OCI-LY7 (cell line): ENCODE results near the gene MCM7. TPM values are rescaled to one million over a fixed set of nuclear protein-coding genes. Genes with fewer than 3 reads are reported as not detected.
A peak's percentile ranks its signal among the peaks of the same experiment; 100 is the strongest.

Source experiments
- BruUV-seq: library from RNA; stranded (reverse); fragments of 400-500 nt; replicated peaks from 2 replicates; lab custom pipeline; 2021; lab: Mats Ljungman, UMichigan
- CTCF ChIA-PET: fragments of 300-600 bp; sonication (Branson Sonifier 250); formaldehyde crosslinking; loops from one replicate; lab custom pipeline; 2022; ENCODE audit warnings: antibody characterized with exemption; ENCODE audit not compliant: unreplicated experiment; lab: Charles Lee
- POLR2A ChIA-PET: fragments of 300-600 bp; sonication (Branson Sonifier 250); formaldehyde crosslinking; loops from one replicate; lab custom pipeline; 2022; ENCODE audit warnings: antibody characterized with exemption; lab: Charles Lee
- DNase-seq: peaks from one replicate; pipeline ENCODE4 v3.0.0-alpha.2; 2015; ENCODE audit warnings: low spot score
- H2AFZ ChIP-seq: fragments of 200-600 bp; sonication (generic), shearing (Covaris generic); 2 replicates; pipeline ENCODE4 v1.6.1; 2014; ENCODE audit warnings: mild to moderate bottlenecking, antibody characterized with exemption, low read length, moderate library complexity
- H3K27ac ChIP-seq: fragments of 200-600 bp; sonication (generic); 2 replicates; pipeline ENCODE4 v1.5.1; 2014; ENCODE audit warnings: mixed run types, low read depth, mild to moderate bottlenecking, moderate library complexity, low read length, inconsistent platforms; ENCODE audit not compliant: poor library complexity, severe bottlenecking
- H3K36me3 ChIP-seq: fragments of 200-600 bp; sonication (generic); 2 replicates; pipeline ENCODE4 v1.6.1; 2014; ENCODE audit warnings: mild to moderate bottlenecking, antibody characterized with exemption, low read length, moderate library complexity, mixed read lengths; ENCODE audit not compliant: insufficient read depth
- H3K4me1 ChIP-seq: fragments of 200-600 bp; sonication (generic); 2 replicates; pipeline ENCODE4 v1.5.1; 2014; ENCODE audit warnings: mild to moderate bottlenecking, low read length; ENCODE audit not compliant: insufficient read depth, poor library complexity, severe bottlenecking
- H3K4me2 ChIP-seq: fragments of 200-600 bp; sonication (generic); 2 replicates; pipeline ENCODE4 v1.6.1; 2014; ENCODE audit warnings: mild to moderate bottlenecking, low read length
- H3K4me3 ChIP-seq: fragments of 200-600 bp; sonication (generic); 2 replicates; pipeline ENCODE4 v1.5.1; 2014; ENCODE audit warnings: mild to moderate bottlenecking, low read depth, low read length; ENCODE audit not compliant: poor library complexity, severe bottlenecking
- H3K79me2 ChIP-seq: fragments of 200-600 bp; sonication (generic); 2 replicates; pipeline ENCODE4 v1.6.1; 2016; ENCODE audit warnings: low read depth, mild to moderate bottlenecking, low read length, moderate library complexity, mixed read lengths; ENCODE audit not compliant: insufficient read depth
- H3K9me2 ChIP-seq: fragments of 200-600 bp; sonication (generic); 2 replicates; pipeline ENCODE4 v1.6.1; 2016; ENCODE audit warnings: mild to moderate bottlenecking, low read length, mixed read lengths; ENCODE audit not compliant: insufficient read depth
- H3K9me3 ChIP-seq: fragments of 200-600 bp; sonication (generic); 2 replicates; pipeline ENCODE4 v1.6.1; 2014; ENCODE audit warnings: mild to moderate bottlenecking, mixed run types, low read length, mixed read lengths
- H4K20me1 ChIP-seq: fragments of 200-600 bp; sonication (generic); 2 replicates; pipeline ENCODE4 v1.6.1; 2014; ENCODE audit warnings: mild to moderate bottlenecking, antibody characterized with exemption, low read length, moderate library complexity, mixed read lengths; ENCODE audit not compliant: insufficient read depth
- CTCF ChIP-seq: fragments of 200-600 bp; sonication (generic); conservative IDR thresholded peaks from 2 replicates; pipeline ENCODE4 v1.5.1; 2014; ENCODE audit warnings: mild to moderate bottlenecking, antibody characterized with exemption, low read length, moderate library complexity, mixed read lengths
- EZH2phosphoT487 ChIP-seq: fragments of 200-600 bp; sonication (generic); IDR thresholded peaks from 2 replicates; pipeline ENCODE4 v1.6.1; 2018; ENCODE audit warnings: low read depth, borderline replicate concordance, mild to moderate bottlenecking, mixed run types, antibody characterized with exemption, low read length, moderate library complexity, mixed read lengths
- intact Hi-C: fragments of 100-400 bp; cut with micrococcal nuclease; formaldehyde crosslinking; loops from one replicate; pipeline ENCODE4 v1.10.0; 2022; ENCODE audit not compliant: unreplicated experiment
- total RNA-seq, 2 experiments: library from RNA; depleted of rRNA in 1 of 2; stranded (reverse); fragments of >200 nt in 1 of 2; shearing (Covaris generic) in 1 of 2; gene quantifications; 2 replicates each; pipeline ENCODE4 v1.2.3, GENCODE V29; 2014 to 2022

The MCM7 gene
- total RNA-seq, 2 experiments from 2014 or later = 423 to 424 TPM

GRCh38 chr7:100090527-100091410, 10.4 kb downstream of the MCM7 start:
- Histone ChIP-seq H3K4me2 (peak overlapping the region; percentile 6; the same call in 1 of the 2 replicates), H3K79me2 (peaks cover 11% of the 10 kb centered on the region; the same call in 1 of the 2 replicates), H2AFZ (no peak overlapping the region), H3K4me3 (no peak overlapping the region), H3K9me2 (no peaks in the 10 kb centered on the region), H3K36me3 (peaks cover 56% of the 10 kb centered on the region), H3K9me3 (no peaks in the 10 kb centered on the region), H3K27ac (peak overlapping the region; percentile 16), H4K20me1 (0 out of 2 replicates have a peak, but pooled peaks cover 5% of the 10 kb centered on the region), H3K4me1 (peaks cover 24% of the 10 kb centered on the region)
- no peak for DNase-seq
- no TSS peak for BruUV-seq
- TF ChIP-seq CTCF (no peak), EZH2phosphoT487 (no peak)
- POLR2A ChIA-PET = interaction anchor here (0.5 to 2.1 kb wide), 2 partner anchors 12 to 308 kb away, joined by 3 to 13 read pairs; partner anchors contain the start of gene AP4M1
- intact Hi-C loops = no loop called here
- CTCF ChIA-PET = no interaction called here

GRCh38 chr7:100089458-100090196, 11.6 kb downstream of the MCM7 start:
- Histone ChIP-seq H3K9me2 (no peaks in the 10 kb centered on the region), H4K20me1 (no peaks in the 10 kb centered on the region), H3K36me3 (peaks cover 45% of the 10 kb centered on the region), H2AFZ (peak overlapping the region; percentile 82; the same call in 1 of the 2 replicates), H3K9me3 (no peaks in the 10 kb centered on the region), H3K4me3 (peak overlapping the region; percentile 90), H3K4me2 (peak overlapping the region; percentile 85), H3K4me1 (peaks cover 24% of the 10 kb centered on the region), H3K27ac (peak overlapping the region; percentile 72), H3K79me2 (peaks cover 7% of the 10 kb centered on the region; the same call in 1 of the 2 replicates)
- CTCF ChIA-PET = no interaction called here
- no peak for DNase-seq
- TF ChIP-seq EZH2phosphoT487 (no peak), CTCF (no peak)
- BruUV-seq = no TSS peak
- POLR2A ChIA-PET = interaction anchor here (1.1 to 2.1 kb wide), 2 partner anchors 11 to 13 kb away, joined by 6 to 13 read pairs; partner anchors contain the start of genes AP4M1 and MCM7
- intact Hi-C loops = loop anchor here (10.0 kb wide), 1 partner anchor 795 kb away; the partner anchor contains the start of gene UFSP1
